ENCODE data around the gene PTGS2.
"Not testable (repeated sequence)": the region's sequence is repeated elsewhere in the genome, so short reads cannot be mapped to it uniquely, and the experiment has no call there.

GRCh38 chr1:186637567-186637966 lies 42.7 kb downstream of the PTGS2 start:
- TF ChIP-seq, protein P1, sequence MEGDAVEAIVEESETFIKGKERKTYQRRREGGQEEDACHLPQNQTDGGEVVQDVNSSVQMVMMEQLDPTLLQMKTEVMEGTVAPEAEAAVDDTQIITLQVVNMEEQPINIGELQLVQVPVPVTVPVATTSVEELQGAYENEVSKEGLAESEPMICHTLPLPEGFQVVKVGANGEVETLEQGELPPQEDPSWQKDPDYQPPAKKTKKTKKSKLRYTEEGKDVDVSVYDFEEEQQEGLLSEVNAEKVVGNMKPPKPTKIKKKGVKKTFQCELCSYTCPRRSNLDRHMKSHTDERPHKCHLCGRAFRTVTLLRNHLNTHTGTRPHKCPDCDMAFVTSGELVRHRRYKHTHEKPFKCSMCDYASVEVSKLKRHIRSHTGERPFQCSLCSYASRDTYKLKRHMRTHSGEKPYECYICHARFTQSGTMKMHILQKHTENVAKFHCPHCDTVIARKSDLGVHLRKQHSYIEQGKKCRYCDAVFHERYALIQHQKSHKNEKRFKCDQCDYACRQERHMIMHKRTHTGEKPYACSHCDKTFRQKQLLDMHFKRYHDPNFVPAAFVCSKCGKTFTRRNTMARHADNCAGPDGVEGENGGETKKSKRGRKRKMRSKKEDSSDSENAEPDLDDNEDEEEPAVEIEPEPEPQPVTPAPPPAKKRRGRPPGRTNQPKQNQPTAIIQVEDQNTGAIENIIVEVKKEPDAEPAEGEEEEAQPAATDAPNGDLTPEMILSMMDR (conservative IDR thresholded peaks at IDR 0.05; ENCODE audit: low read depth in 2 of 2), result not testable (repeated sequence)
- TF ChIP-seq POLR2AphosphoS5 (IDR thresholded peaks at IDR 0.05; ENCODE audit: low read depth); EZH2 (IDR thresholded peaks at IDR 0.05; ENCODE audit: low read depth, unreplicated experiment); JUNB (IDR thresholded peaks at IDR 0.05; ENCODE audit: unreplicated experiment); EZH2phosphoT487 (IDR thresholded peaks at IDR 0.05; ENCODE audit: unreplicated experiment); CREB1 (CRISPR knock-in tag; IDR thresholded peaks at IDR 0.05; ENCODE audit: low read depth): not testable (repeated sequence)
